Esophagus (tissue), 2 donors: ENCODE results near the gene CRACR2B. TPM values are rescaled to one million over a fixed set of nuclear protein-coding genes. Genes with fewer than 3 reads are reported as not detected.

Source experiments
- H3K27ac ChIP-seq, 2 donors: one replicate each; pipeline ENCODE4 v1.5.1; 2013; ENCODE audit warnings: low read depth in 2 of 2, mild to moderate bottlenecking in 2 of 2, inconsistent platforms in 1 of 2, low read length in 1 of 2, moderate library complexity in 1 of 2
- H3K27me3 ChIP-seq, 2 donors: one replicate each; pipeline ENCODE4 v1.6.1; 2013; ENCODE audit warnings: low read length in 2 of 2, control low read depth in 1 of 2, mild to moderate bottlenecking in 1 of 2; ENCODE audit not compliant: insufficient read depth in 2 of 2, control insufficient read depth in 1 of 2
- H3K36me3 ChIP-seq, 2 donors: one replicate each; pipeline ENCODE4 v1.6.1; 2013; ENCODE audit warnings: low read length in 1 of 2; ENCODE audit not compliant: control insufficient read depth in 2 of 2, insufficient read depth in 2 of 2
- H3K4me1 ChIP-seq, 2 donors: one replicate each; pipeline ENCODE4 v1.6.1; 2013; ENCODE audit warnings: low read length in 1 of 2; ENCODE audit not compliant: control insufficient read depth in 2 of 2, insufficient read depth in 2 of 2
- H3K4me3 ChIP-seq, 2 donors: one replicate each; pipeline ENCODE4 v1.5.1; 2013; ENCODE audit warnings: low read length in 2 of 2, mild to moderate bottlenecking in 2 of 2, low read depth in 1 of 2, moderate library complexity in 1 of 2
- H3K9me3 ChIP-seq, 2 donors: one replicate each; pipeline ENCODE4 v1.6.1; 2013; ENCODE audit warnings: mild to moderate bottlenecking in 2 of 2, low read depth in 1 of 2, low read length in 1 of 2, moderate library complexity in 1 of 2; ENCODE audit not compliant: control insufficient read depth in 2 of 2, insufficient read depth in 1 of 2
- WGBS, 2 donors: extraction: QIAGEN DNeasy Blood & Tissue Kit; methylation state at CpG; one replicate each; pipeline ENCODE4 v1.1.7; 2013; 5-methylcytosine and 5-hydroxymethylcytosine counted together
- polyA plus RNA-seq, 2 donors: library from polyadenylated mRNA; stranded (reverse); fragments of 200-250 nt; gene quantifications; one replicate each; pipeline ENCODE4 v1.2.3, GENCODE V29; 2013
- donor health status: healthy with polysubstance abuse.
- donor health status: Bipolar disorder and iron deficiency.

The CRACR2B gene
- polyA plus RNA-seq, 2 donors: 3.2 to 5.3 TPM

DNA sequence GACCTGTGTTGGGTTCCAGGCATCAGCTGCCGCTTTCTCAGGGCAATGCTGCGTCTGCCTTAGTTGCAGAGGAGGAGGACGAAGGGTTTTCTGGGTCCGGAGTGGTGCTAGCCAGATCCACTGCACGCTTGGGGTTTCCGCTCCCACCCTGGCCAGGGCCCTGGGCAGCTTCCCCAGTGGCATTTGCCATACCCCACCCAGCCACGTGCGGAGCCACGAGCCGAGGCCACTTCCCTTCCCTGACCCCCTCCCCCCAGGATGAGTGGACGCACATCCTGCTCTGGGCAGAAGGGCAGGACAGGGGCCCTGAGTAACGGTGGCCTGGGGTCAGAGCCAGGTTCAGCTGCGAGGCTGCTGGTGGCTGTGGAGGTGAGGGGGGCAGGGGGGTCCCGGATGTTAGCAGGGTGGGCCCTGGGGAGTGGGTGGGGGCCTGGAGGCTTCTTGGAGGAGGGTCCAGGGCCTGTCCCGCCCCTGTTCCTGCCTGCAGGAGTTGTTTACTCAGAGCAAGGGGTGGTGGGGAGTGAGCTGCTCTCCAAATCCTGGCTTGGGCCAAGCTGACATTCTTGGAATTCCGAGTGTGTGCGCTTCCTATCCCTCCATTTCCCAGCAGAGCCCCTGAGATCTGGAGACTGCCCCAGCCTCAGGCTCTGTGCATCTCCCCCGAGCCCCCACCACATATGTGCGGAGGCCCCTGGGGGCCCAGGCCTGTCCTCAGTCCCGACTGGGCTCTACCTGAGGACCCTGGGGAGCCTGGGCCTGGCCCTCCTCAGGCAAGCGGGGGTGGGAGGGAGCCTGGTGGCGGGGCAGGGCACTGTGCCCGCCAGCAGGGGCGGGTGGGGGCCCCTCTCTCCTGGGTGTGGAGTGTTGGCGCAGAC, 16.3 kb downstream of the CRACR2B start:
- Histone ChIP-seq H3K27ac (peak overlapping the region; percentile 72 to 79), H3K4me1 (peaks cover 14 to 23% of the 10 kb centered on the region in 2 donors), H3K36me3 (peaks cover 0 to 8% of the 10 kb centered on the region in 2 donors), H3K4me3 (peak overlapping the region; percentile 72 to 92), H3K9me3 (no peaks in the 10 kb centered on the region), H3K27me3 (no peaks in the 10 kb centered on the region)
- 4 to 7% methylated on average over 21 to 25 of the region's 25 CpGs for WGBS, 2 donors

DNA sequence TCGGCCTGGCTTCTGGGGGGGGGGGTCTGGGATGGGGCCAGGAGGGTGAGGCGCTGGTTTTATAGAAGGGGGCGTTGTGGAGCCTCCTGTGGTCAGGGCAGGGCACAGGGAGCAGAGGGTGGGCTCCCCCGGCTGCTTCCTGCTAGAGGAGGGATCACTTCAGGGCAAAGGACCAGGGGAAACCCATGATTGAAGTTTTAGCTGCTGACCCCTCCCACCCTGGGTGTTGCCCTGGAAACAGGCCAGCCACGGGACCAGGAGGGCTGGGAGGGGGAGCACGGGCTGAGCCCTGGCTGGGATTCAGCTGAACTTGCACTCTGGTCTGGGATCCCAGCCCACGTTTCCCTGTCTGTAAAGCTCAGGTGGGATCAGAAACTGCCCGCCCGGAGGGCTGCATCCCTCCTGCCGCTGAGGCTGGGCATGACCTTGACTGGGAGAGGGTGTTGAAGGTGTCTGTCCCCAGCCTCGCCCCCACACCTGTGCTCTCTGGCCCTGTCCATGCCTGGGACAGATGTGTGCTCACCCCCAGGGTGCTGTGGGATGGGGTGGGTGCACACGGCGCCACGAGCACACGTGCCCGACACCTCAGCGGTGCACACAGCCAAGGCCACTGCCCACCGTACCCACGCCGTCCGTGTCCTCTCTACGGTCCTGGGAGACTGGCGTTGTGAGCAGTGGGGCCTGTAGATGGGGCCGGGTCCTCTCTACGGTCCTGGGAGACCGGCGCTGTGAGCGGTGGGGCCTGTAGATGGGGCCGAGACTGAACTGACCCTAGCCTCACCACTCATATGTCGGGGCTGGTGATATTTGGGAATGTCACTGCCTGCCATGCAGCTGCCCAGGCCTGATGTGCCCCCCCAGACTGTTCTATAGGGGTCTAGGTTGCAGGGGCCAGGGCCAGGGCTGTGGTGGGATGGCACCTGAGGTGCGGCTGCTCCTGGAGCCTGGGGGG, 17.2 kb downstream of the CRACR2B start:
- WGBS, 2 donors: 28 to 32% methylated on average over 30 to 31 of the region's 31 CpGs
- peaks cover 0 to 3% of the 10 kb centered on the region in 2 donors for H3K36me3 ChIP-seq
- H3K4me3 ChIP-seq: peak overlapping the region in 1 of 2 donors; percentile 72
- no peaks in the 10 kb centered on the region for H3K9me3 ChIP-seq
- H3K27ac ChIP-seq: peak overlapping the region; percentile 72 to 79
- peaks cover 19 to 25% of the 10 kb centered on the region in 2 donors for H3K4me1 ChIP-seq
- peaks cover 0 to 5% of the 10 kb centered on the region in 2 donors for H3K27me3 ChIP-seq

DNA sequence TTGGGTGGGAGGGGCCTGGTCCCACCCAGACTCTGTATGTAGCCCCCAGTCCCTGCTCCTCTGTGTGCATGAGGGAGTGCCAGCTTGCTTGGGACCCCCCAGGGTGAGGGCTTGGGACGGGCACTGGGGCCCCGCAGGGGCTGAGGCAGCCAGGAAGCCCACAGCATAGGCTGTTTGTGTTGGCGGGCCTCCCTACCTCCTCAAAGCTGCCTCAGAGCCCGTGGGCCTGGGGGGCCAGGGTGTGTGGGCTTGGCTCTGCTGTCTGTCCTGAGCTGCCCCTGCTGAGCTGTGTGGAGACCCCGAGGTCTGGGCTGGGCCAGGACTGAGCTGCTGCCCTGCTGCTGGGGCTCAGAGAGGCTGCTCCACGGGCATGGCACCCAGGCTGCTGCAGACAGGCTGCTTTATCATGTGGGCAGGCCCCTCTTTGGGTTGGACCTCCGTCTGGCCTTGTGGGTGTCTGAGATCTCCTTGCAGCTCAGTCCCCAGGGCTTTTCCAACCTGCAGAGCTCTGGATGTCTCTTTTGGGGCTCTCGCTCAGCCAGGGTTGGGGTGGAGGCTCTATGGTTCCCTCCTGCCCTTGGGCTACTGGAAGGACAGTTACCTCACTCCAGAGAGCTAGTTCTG, 18.3 kb downstream of the CRACR2B start:
- Histone ChIP-seq H3K9me3 (no peaks in the 10 kb centered on the region), H3K27me3 (peaks cover 0 to 5% of the 10 kb centered on the region in 2 donors), H3K4me3 (no peak overlapping the region), H3K36me3 (no peaks in the 10 kb centered on the region), H3K4me1 (peaks cover 19 to 22% of the 10 kb centered on the region in 2 donors), H3K27ac (peak overlapping the region in 1 of 2 donors; percentile 79)
- WGBS, 2 donors: 41 to 44% methylated on average over 8 of the region's 8 CpGs

GRCh38 chr11:846496-847098, 18.9 kb downstream of the CRACR2B start:
- 51 to 62% methylated on average over 11 of the region's 11 CpGs for WGBS, 2 donors
- H3K27ac ChIP-seq: peak overlapping the region in 1 of 2 donors; percentile 24

GRCh38 chr11:847876-848275, 20.2 kb downstream of the CRACR2B start:
- 76 to 79% methylated on average over 18 of the region's 18 CpGs for WGBS, 2 donors

More at GRCh38 chr11:846496-847098, 18.9 kb downstream of the CRACR2B start:
- Histone ChIP-seq H3K4me1 (peaks cover 15 to 22% of the 10 kb centered on the region in 2 donors), H3K9me3 (no peaks in the 10 kb centered on the region), H3K36me3 (no peaks in the 10 kb centered on the region), H3K27me3 (peaks cover 0 to 5% of the 10 kb centered on the region in 2 donors), H3K4me3 (no peak overlapping the region)

GRCh38 chr11:848380-848931, 20.7 kb downstream of the CRACR2B start:
- H3K9me3 ChIP-seq: no peaks in the 10 kb centered on the region
- WGBS, 2 donors: 27 to 35% methylated on average over 13 to 14 of the region's 14 CpGs
- H3K27me3 ChIP-seq: peaks cover 0 to 5% of the 10 kb centered on the region in 2 donors
- H3K4me1 ChIP-seq: peaks cover 10 to 22% of the 10 kb centered on the region in 2 donors
- H3K27ac ChIP-seq: no peak overlapping the region
- H3K4me3 ChIP-seq: no peak overlapping the region
- H3K36me3 ChIP-seq: no peaks in the 10 kb centered on the region

More at GRCh38 chr11:847876-848275, 20.2 kb downstream of the CRACR2B start:
- peaks cover 0 to 5% of the 10 kb centered on the region in 2 donors for H3K27me3 ChIP-seq
- H3K4me3 ChIP-seq: no peak overlapping the region
- no peak overlapping the region for H3K27ac ChIP-seq
- no peaks in the 10 kb centered on the region for H3K9me3 ChIP-seq
- H3K4me1 ChIP-seq: peaks cover 15 to 22% of the 10 kb centered on the region in 2 donors
- no peaks in the 10 kb centered on the region for H3K36me3 ChIP-seq

DNA sequence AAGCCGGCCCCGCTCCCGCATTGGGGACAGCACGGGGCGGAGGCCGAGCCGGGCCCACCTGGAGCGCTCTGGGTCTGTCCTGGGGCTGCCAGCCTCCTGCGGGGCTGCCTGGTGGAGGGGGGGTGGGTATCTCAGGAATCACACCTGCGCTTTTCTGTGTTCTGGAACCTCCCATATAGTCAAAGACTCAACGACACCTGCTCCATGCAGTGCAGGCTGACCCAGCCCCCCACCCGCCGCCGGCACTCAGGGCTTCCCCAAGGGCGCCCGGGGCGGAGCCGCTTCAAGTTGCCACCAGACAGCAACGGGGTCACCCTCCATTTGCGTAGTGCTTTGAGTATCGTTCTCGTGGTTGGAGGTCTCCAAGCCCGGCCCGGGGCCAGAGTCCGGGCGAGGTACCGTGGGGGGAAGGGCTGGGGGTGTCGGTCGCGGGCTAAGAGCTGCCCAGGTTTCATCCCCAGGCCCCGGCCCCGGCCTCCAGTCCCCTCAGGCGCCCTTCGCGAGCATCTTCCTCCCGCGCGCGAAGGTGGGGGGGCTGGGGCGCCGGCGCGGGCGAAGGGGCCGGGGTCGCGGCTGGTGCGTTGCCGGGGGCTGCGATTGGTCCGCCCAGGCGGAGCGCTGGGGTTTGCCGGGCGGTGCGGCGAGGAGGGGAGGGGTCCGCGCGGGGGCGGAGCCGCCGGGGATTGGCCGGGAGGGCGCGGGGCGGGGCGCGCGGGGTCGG, 21.5 kb downstream of the CRACR2B start:
- 6 to 11% methylated on average over 37 to 71 of the region's 71 CpGs for WGBS, 2 donors
- H3K36me3 ChIP-seq: no peaks in the 10 kb centered on the region
- H3K27ac ChIP-seq: no peak overlapping the region
- H3K4me1 ChIP-seq: peaks cover 9 to 22% of the 10 kb centered on the region in 2 donors
- H3K9me3 ChIP-seq: no peaks in the 10 kb centered on the region
- H3K27me3 ChIP-seq: peaks cover 0 to 5% of the 10 kb centered on the region in 2 donors
- H3K4me3 ChIP-seq: peak overlapping the region in 1 of 2 donors; percentile 37
